Fibroblast of skin of right biceps (primary cell): ENCODE measurements around the gene NUDT4.
A peak's percentile ranks its signal among the peaks of the same experiment; 100 is the strongest.
"Not testable (repeated sequence)": the region's sequence is repeated elsewhere in the genome, so short reads cannot be mapped to it uniquely, and the experiment has no call there.

Source experiments
- DNase-seq: peaks from one replicate; pipeline ENCODE4 v3.0.0-alpha.2; 2013

NUDT4 gene

DNA sequence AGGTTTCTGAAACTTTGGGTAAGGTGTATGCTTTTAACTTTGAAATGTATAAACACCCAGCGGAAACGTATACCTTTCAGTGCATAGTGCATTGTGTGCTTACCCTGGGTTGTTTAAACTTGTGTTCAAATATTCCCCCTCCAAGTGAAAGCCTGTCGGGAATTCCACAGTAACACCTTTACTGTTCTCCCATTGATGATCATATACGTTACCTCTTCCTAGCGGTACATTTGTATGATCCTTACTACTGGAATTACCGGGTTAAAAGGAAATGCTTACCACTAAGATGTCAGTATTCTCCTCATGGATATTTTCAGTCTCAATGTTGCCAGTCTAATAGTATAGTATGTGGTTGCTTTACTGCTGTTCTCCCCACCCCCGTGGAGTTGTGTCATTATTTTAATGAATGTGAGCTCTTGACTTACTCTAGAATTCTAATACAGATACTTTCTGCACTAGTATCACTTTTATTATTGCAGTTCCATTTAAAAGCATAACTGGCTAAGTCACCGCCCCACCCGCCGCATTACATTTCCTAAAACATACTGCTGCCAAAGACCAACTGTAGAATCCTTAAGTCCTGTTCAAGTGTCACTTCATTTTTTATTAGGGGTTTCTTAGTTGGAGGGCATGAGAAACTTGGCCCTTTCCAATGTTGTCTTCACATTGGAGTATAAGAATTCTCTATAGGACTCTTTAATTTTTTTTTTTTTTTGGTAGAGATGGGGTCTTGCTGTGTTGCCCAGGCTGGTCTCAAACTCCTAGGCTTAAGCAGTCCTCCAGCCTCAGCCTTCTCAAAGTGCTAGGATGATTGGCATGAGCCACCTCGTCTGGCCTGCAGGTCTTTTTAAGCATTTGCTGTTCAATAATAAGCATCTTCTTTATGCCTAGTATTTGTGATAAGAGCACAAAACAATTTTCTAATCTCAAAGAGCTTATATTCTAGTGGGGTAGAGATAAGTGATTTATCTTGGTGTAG is 24.9 kb downstream of the NUDT4 start:
- no peak for DNase-seq

DNA sequence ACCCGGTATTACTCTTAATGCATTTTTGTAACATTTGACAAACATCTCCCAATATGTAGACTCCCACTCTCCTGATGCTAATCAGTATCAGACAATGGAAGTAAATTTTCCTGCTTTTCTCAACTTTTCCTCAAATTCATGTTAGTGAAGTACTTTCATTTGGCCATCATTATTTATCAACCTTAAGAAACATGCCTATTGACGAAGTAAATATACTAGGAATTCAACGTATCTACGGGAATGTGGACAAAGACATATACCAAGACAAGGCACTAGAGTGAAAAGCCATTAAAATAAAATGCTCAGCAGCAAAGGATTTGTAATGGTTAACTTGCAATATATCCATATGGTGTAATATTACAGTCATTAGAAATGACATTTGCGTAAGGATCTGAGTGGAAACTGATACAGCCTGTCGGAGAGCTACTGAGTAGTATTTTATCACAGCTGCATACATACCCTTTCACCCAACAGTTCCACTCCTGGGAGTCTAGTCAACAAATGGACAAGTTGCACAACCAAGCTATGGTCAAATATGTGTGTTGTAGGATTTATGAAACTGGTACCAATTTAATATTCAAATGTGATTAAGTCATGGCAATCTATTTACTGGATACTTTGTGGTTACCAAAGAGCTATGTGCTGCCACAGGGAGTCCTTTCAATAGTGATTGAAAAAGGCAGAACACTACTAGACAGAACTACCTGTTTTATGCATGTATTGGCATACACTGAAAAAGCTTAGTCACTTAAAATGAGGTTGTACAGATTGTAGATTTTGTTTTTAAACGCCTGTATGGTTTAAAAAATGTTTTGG is 26.5 kb downstream of the NUDT4 start:
- DNase-seq = no peak

DNA sequence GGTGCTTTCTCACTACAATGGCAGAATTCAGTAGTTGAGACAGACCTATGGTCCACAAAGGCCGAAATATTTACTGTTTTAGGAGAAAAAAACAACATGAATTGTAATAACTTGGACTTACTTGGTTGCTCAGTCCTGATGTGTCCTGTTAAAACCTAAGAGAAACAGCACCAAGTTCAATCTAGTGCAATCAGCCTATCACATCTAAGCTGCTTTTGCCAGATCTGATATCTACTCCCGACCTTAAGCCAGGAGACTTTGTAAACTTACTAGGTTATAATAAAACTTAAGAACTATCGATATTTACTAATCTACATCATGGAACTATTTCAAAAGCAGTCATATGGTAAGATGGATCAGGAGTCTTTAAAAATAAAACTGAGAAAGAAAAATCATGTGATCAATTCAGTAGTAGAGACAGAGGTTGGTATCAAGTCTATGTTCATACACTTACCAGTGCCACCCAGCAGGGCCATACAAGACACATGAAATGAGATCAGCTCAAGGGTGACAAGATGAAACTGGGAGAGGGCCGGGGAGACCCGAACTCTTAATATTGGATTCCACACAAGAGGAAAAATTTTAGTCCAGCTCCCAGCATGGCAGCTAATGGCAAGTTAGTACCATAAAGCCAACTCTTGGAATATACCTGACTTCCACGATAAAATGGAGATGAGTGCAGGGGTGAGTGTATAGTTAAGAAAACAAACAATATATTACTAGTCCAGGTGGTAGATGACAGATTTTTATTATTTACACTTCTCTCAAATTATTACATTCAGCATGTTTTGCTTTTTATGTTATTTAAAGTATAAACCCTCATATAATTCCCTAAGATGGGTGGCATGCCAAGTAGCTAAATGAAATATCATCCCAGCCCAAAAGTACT is 27.5 kb downstream of the NUDT4 start:
- no peak for DNase-seq

DNA sequence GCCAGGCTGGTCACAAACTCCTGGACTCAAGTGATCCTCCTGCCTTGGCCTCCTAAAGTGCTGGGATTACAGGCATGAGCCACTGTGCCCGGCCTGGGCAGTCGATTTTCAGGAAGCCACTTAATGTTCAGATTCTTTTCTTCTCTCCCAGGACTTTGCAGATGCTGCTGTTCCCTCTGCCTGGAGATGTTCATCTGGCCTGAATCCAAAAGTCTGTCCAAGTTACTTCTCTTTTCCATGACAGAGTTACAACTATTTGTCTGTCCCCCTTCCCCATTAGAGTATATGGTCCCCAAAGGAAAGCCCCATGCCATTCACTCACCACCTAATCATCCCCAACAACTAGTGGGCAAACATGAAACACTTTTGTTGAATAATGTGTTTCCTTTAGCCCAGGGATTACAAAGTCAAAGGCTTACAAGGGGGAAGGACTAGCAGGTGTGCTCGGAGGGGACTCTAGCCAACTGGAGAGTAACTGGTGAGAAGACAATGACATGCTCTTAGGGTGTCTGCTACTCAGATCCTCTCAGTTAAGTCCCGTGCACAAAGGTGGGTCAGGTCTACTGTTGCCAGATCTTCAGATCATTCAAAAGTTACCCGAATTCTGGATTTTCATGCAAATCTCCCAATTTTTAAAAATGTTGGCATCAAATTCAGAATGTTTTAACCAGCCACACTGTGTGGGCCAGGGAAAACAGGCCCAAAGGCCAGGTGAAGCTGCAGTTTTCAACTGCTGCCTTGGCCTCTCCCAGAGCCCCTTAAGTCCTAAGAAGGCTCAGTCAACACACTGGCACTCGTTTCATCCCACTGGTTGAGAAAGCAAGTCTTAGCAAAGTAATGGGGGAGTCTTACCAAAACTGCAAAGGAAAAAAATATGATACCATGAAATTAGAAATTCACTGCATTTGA is 29.6 kb downstream of the NUDT4 start:
- DNase-seq = no peak

DNA sequence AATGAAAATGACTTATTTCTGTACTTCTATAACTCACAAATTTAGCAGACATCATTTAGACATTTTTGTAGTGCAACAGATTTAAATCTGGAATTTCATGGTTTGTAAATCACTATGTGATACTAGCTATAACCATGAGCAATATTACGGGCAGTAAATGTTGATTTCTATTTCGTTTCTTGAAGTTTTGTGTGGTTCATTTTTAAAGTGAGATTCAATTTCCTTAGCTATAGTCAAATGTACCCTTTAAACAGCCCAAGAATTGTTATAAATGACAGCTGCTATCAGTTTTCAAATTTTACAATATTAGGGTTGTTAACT is 30.2 kb downstream of the NUDT4 start:
- no peak for DNase-seq

DNA sequence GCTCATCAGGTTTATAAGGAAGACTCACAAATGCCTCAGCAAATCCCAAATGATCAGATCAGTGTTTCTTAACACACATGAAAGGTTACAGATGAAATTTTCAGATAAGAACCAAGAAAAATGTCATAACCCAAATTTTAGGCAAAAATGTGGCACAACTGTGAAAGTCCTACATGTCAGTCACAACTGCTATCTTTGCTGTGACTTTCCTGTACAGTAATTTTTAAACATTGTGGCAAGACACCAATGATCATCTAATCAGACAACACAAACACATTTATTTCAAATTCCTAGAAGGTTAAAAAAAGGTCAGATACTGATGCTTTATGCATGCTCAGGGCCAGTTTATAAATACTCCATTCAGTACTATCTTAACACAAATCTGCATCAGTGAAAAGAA is 31.1 kb downstream of the NUDT4 start:
- no peak for DNase-seq

DNA sequence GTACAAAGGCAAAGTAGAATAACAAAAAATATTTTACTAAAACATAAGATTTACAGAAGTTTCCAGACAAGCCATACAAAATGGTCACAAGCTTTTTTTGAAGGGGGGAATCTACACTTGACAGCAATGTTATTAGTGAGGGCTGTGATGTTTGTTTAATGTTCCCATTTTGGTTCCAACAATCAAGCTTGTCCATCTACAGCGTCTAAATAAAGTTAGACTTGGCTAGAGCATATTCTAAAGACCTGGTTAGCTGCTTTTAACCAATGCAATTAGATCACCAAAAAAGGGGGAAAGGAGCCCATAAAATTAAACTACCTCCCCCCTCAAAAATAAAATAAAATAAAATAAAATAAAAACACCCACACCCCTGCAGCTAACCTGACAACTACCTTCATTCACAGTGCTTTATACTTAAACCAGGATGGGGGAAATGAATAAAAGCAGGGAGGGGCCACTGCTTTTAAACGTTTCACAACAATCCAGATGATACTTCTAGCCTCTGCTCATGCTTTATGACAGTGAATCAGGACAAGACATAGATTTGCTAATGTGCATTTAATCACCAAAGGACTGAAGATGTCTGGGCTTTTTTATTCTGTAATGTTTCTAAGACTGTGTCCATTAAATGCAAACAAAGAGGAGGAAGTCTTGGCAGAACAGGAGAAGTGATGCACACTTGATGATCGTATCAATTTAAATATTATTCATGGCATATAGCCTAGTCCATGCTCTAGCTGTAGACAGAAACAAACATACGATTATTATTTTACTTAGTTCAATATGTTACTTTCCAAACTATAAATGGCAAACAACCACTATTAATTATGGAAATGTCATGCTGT is 31.8 kb downstream of the NUDT4 start:
- DNase-seq = peak; percentile 47

DNA sequence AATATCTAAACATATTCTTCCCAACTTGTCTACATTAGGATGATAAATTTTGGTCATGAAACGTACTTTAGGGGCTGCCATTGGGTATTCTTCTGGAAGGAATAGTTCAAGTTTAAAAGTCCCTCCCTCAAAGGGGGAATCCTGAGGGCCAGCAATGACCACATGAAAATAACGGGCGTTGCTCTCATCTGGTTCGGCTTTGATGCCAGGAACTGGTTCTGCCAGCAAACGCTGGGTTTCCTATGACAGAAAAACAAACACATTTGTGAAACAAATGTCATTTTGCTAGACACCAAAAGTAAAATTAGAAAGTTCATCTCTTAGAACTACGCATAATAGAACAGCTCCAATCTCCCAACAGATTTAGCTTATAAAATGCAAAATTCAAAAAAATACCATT is 33.3 kb downstream of the NUDT4 start:
- not testable (repeated sequence) for DNase-seq

DNA sequence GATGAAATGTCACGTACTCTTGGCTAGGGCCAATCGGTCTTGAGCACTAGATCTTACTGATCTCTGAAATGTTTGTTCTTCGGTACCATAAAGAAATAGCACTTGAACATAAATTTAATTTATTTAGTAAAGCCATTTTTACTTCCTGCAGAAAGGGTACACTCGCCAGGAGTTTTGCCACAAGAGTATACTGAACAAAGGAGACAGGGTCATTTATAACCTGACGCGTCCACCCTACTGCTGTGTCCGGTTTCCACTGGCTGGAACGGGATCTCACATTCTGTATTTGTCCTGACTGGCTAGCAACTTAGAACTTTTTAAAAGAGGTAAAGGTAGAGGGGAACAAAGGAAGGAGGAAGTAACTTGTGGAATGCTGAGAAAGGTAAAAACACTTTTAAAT is 34.7 kb downstream of the NUDT4 start:
- DNase-seq = not testable (repeated sequence)

DNA sequence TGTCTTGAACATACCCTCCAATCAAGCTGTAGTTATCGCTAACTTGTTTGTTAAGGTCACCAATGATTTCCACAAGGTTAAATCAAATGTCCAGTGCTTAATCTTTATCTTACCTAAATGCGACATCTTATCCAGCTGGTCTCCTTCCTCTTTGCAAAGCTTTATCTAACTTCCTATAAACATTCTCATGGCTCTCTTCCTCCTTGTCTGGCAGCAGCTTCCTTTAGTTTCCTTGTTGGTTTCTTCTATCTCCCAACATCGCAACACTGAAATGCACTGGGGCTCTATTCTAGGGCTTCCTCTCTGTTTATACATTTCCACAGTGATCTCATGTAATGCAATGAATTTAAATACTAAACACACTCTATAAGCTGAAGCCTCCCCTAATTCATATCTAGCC is 35.3 kb downstream of the NUDT4 start:
- no peak for DNase-seq

DNA sequence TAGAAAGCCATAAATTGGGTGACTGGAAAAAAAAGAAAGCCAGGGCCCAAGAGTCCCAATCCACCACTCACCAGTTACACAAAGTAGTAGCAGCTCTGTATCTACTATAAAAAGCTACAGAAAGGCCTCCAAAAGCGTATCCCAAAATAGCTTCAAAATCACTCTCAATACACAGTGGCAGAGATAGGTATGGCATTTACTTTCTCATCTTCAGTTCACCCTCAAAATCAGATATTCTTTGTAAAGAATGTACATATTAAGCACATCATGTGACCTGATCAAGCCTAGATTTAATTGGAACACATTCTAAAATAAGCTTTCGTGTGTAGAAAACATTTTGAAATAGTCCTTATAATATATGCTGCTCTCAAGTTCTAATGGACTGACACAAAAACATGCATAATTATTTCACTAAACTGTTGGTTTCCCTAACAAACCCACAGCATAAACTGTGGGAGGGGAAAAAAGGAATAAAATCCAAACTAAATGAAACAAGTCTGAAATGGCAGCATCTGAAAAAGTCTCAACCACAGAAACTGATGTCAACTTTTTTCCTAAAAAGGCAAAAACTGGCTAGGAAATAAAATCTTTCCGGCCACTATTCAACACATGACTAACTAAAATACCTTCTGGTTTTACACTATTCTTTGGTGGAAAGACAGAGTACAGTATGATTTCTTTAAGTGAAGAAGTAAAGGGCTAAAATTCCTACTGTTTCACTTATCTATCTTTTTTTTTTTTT is 38.2 kb downstream of the NUDT4 start:
- DNase-seq = peak; percentile 86

DNA sequence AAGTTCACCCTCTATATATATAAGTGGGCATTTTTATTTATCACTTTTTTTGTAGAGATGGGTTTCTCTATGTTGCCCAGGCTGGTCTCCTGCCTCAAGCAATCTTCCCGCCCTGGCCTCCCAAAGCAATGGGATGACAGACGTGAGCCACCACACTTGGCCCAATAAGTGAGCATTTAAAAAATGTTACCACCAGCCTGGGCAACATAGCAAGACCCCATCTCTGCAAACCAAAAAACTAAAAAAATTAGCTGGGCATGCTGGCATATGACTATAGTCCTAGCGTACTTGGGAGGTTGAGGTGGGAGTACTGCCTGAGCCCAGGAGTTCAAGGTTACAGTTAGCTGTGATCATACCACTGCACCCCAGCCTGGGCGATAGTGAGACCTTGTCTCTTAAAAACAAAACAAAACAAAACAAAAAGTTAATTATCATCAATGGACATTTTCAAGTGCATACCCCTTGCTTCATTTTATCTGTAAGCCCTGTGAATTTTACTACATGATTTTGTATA is 40.3 kb downstream of the NUDT4 start:
- DNase-seq = no peak

DNA sequence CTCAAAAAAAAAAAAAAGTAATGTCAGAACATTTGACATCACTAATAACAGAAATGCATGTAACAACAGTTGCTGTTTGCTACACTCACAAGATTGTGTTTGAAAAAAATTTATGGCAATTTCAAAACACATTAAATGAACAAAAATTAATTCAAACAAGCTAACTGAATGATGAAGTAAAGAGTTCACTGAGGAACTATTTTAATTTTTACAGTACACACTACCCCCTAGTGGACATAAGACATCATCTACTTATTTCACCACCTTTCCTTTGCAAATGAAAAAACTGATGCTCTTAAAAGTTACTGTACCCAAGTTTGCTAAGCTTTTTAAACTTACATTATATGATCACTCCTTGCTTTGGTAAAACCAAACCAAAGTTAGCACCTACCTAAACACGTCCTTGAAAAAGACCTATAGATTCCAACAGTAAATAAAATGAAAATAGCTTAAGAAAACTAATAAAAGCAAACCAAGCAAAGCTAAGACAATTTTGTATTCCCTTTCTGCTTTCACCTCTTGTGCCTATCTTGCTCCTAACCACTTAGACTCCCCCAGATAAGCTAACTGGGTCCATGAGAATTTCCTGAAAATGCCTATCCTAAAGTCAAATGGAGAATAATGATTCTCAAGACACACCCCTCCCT is 41.8 kb downstream of the NUDT4 start:
- peak; percentile 60 for DNase-seq

DNA sequence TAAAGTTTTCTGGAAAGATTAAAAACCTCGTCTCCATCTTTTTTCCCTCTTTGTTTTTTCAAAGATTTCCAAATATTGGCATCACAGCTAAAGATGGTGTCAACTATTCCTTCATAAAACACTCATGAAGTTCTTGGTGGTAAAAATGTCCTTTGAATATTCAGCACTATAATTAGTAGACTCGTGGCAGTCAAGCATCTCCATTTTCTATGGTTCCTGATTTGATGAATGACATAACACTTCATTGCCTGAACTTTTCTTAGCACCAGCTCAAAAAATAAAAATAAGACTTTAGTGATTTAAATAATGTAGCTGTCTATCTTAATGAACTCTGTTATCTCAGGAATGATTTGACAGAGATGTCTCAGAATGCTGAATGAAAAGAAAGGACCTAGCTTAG is 44.3 kb downstream of the NUDT4 start:
- no peak for DNase-seq

DNA sequence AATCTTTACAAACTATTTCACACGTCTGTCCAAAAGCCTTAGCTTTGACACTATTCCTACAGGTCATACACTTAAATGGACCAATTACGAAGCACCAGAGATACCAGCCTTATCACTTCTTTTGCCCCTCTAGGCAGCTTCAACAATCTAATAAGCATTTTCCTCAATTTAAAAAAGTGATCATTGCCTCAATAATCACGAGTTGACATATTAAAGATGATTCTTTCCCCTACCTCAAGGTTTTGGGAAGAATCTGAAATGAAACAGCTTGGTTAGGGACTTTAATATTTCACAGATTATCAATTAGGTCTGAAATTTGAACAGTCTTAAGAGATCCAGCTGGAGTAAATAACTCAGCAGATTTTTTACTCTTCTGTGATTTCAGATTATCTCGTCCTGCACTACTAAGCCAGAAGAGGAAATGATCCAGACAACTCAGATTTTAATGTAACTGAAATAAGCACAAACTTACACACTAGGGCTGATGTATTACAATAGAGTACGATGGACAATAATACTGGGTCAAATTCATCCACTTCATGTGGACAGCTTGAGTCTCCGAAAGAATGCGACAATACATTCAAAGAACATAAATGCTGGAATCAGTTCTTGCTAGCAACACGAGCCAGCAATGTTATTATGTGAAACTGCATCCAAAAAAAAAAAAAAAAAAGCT is 48.1 kb downstream of the NUDT4 start:
- no peak for DNase-seq

DNA sequence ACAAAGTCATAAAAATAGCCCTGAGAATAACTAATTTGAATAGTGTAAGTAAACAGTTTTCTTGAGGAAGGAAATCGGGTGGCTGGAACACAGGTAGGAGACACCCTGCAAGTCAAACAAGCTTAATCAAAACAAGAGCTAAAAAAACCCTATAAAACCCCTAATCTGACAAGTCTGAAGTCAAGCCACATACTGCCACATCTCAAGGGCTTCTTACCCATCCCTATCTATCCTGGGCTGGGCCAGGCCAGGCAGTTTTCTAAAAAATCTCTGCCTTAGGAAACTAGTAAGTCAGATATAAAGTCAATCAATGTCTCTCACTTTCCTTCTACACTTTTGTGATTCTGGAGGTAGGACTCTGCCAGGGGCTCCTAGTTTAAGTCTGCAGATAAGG is 48.7 kb downstream of the NUDT4 start:
- no peak for DNase-seq

DNA sequence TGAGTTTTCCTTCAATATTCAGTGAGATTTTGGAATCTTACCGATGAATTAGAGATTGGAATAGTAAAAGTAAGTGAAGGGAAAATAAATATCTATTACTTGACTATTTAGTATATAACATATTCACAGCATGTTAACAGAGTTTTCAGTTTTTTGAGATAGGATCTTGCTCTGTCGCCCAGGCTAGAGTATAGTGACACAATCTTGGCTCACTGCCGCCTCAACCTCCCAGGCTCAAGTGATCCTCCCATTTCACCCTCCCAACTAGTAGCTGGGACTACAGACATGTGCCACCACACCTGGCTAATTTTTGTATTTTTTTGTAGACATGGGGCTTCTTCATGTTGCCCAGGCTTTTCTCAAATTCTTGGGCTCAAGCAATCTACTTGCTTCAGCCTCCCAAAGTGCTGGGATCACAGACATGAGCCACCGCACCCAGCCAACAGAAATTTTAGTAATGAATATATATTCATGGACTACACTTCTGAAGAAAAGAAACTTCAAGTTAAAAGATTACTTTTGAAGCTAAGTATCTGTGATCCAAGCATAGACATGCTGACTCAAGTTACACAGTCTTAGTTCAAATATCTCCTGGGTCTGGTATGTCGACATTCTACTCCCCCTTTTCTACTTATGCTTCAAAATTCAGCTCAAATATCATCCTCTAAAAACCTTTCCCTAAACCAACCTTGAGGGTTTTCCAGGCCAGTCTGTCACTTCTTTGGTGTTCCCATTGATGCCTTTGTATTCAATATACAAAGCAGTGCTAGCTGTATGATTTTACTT is 50.2 kb downstream of the NUDT4 start:
- DNase-seq = peak; percentile 49

DNA sequence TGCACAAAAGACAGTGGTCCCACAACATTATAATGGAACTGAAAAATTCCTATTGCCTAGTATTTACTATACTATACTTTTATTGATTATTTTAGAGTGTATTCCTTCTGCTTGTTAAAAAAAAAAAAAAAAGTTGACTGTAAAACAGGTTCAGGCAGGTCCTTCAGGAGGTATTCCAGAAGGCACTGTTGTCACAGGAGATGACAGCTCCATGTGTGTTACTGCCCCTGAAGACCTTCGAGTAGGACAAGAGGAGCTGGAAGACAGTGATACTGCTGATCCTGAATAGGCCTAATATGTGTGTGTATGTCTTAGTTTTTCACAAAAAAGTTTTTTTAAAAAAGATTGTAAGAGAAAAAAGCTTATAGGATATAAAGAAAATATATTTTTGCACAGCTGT is 51.7 kb downstream of the NUDT4 start:
- no peak for DNase-seq
